ENCODE results near the gene AGO1. TPM values are rescaled to one million over a fixed set of nuclear protein-coding genes. Genes with fewer than 3 reads are reported as not detected.
A peak's percentile ranks its signal among the peaks of the same experiment; 100 is the strongest.

The AGO1 gene
- total RNA-seq, 1 experiment from 2014 or later: 36.2 TPM

- no peak for DNase-seq (ENCODE audit: low read depth, low spot score)
- TF ChIP-seq ZFX (IDR thresholded peaks at IDR 0.05): no peak
- TF ChIP-seq REST (IDR thresholded peaks at IDR 0.05; ENCODE audit: low read depth): no peak
- TF ChIP-seq ZNF274 (IDR thresholded peaks at IDR 0.05; ENCODE audit: low read depth, low read length): no peak
- no peak for TF ChIP-seq EZH2phosphoT487 (IDR thresholded peaks at IDR 0.05; ENCODE audit: borderline replicate concordance)
- TF ChIP-seq POLR2A (IDR thresholded peaks at IDR 0.05; ENCODE audit: borderline replicate concordance, extremely low read depth, insufficient read depth, insufficient read length): no peak
- no peak for TF ChIP-seq YY1 (IDR thresholded peaks at IDR 0.05; ENCODE audit: extremely low read depth, insufficient replicate concordance, low read depth, low read length)
- TF ChIP-seq RAD21 (IDR thresholded peaks at IDR 0.05; ENCODE audit: low read depth): peak; percentile 12; the same call in 1 of the 2 replicates
- no peak for TF ChIP-seq EZH2 (IDR thresholded peaks at IDR 0.05)
- TF ChIP-seq CTCF (IDR thresholded peaks at IDR 0.05 in 2 of 3, conservative IDR thresholded peaks at IDR 0.05 in 1 of 3; ENCODE audit: borderline replicate concordance in 1 of 3, insufficient read depth in 1 of 3, low read depth in 2 of 3, low read length in 2 of 3): peak in 1 of 3 experiments; percentile 32; a peak in 2 of 6 replicates
- TF ChIP-seq TCF7L2 (IDR thresholded peaks at IDR 0.05; ENCODE audit: borderline replicate concordance, extremely low read depth, insufficient read depth, insufficient read length): no peak
- TF ChIP-seq ELF1 (IDR thresholded peaks at IDR 0.05; ENCODE audit: borderline replicate concordance, low read depth): no peak
- no peak for TF ChIP-seq MAX (IDR thresholded peaks at IDR 0.05)
- Histone ChIP-seq H3K36me3 (ENCODE audit: control insufficient read depth in 1 of 2, insufficient read depth in 2 of 2, low read length in 2 of 2) (no peaks in the 10 kb centered on the region), H3K9ac (ENCODE audit: low read length) (no peak overlapping the region), H3K4me3 (replicated peaks in 1 of 2; ENCODE audit: low read depth in 1 of 2, low read length in 2 of 2) (no peak overlapping the region), H3K27me3 (ENCODE audit: insufficient read depth, low read length) (no peaks in the 10 kb centered on the region), H3K9me3 (ENCODE audit: control insufficient read depth in 1 of 2, insufficient read depth in 1 of 2, low read depth in 1 of 2, low read length in 2 of 2) (no peaks in the 10 kb centered on the region), H3K4me1 (ENCODE audit: control insufficient read depth in 1 of 2, insufficient read depth in 2 of 2, low read length in 2 of 2) (no peaks in the 10 kb centered on the region), H2AFZ (ENCODE audit: low read depth, low read length, poor library complexity, severe bottlenecking) (no peak overlapping the region), H4K20me1 (ENCODE audit: insufficient read depth) (no peaks in the 10 kb centered on the region), H3K9me2 (ENCODE audit: insufficient read depth) (no peaks in the 10 kb centered on the region), H3K79me2 (ENCODE audit: insufficient read depth, low read length) (no peaks in the 10 kb centered on the region), H3K4me2 (ENCODE audit: low read length) (no peak overlapping the region), H3K27ac (ENCODE audit: low read depth, low read length) (no peak overlapping the region)
- no peak for ATAC-seq
- CTCF ChIA-PET: interaction anchor here (0.6 kb wide), 1 partner anchor 293 kb away, joined by 5 read pairs; no protein-coding TSS in a partner anchor
- intact Hi-C loops (cut with micrococcal nuclease): loop anchor here (10.0 kb wide), 1 partner anchor 230 kb away; the partner anchor contains the start of genes ADPRS and TEKT2
- RAD21 ChIA-PET (ENCODE audit: low non-redundant PET in 1 of 2, low total read pairs in 2 of 2, uncharacterized antibody in 2 of 2, unreplicated experiment in 2 of 2): interaction anchor here in 1 of 2 experiments (0.7 kb wide), 1 partner anchor 75 kb away, joined by 3 read pairs; no protein-coding TSS in a partner anchor
- no TSS peak for BruUV-seq (replicated peaks)
- POLR2A ChIA-PET: no interaction called here
Measured at GRCh38 chr1:35854989-35855700, 27.9 kb upstream of the AGO1 start.

Data from HCT116 (cell line).